Lower leg skin (tissue), 4 donors: ENCODE data around the gene POC1B. TPM values are rescaled to one million over a fixed set of nuclear protein-coding genes. Genes with fewer than 3 reads are reported as not detected.

Experiments
- DNase-seq, 2 donors: peaks; one replicate each; pipeline ENCODE4 v3.0.0-alpha.2; 2019; ENCODE audit warnings: low spot score in 2 of 2
- H3K4me3 ChIP-seq: fragments of 200-600 bp; sonication (generic); 2 replicates; pipeline ENCODE4 v1.5.1; 2017; ENCODE audit warnings: mild to moderate bottlenecking, low read depth; ENCODE audit not compliant: poor library complexity, severe bottlenecking
- CTCF ChIP-seq, 3 donors: fragments of 450-650 bp; IDR thresholded peaks; one replicate each; pipeline ENCODE4 v1.5.1; 2016; ENCODE audit warnings: antibody characterized with exemption in 3 of 3, mild to moderate bottlenecking in 3 of 3, moderate library complexity in 2 of 3
- POLR2A ChIP-seq, 2 donors: fragments of 450-650 bp; IDR thresholded peaks; one replicate each; pipeline ENCODE4 v1.6.1; 2016 to 2017; ENCODE audit warnings: antibody characterized with exemption in 2 of 2, mild to moderate bottlenecking in 1 of 2, moderate library complexity in 1 of 2
- WGBS, 2 donors: methylation state at CpG; one replicate each; pipeline ENCODE4 v1.1.5; 2018; 5-methylcytosine and 5-hydroxymethylcytosine counted together
- intact Hi-C: fragments of 100-400 bp; cut with DNase I; formaldehyde crosslinking; loops from one replicate; pipeline ENCODE4 v1.15.0; 2023; ENCODE audit warnings: low total_unique reads
- total RNA-seq, 4 donors: library from RNA; depleted of rRNA; stranded (reverse); fragments of >200 nt; gene quantifications; one replicate each; pipeline ENCODE4 v1.1.0, GENCODE V29; 2016

Gene POC1B
- total RNA-seq, 4 donors from 2014 or later: 10.5 to 15.9 (median 14.7) TPM

- DNase-seq: no peak
- WGBS, 2 donors: 32 to 35% methylated on average over 21 of the region's 21 CpGs
- intact Hi-C loops: loop anchor here (10.0 kb wide), 2 partner anchors 479 to 509 kb away; no protein-coding TSS in a partner anchor
- peak overlapping the region; percentile 97 for H3K4me3 ChIP-seq
- no peak for TF ChIP-seq CTCF (IDR thresholded peaks at IDR 0.05)
- TF ChIP-seq POLR2A (IDR thresholded peaks at IDR 0.05): no peak
Observed at GRCh38 chr12:89523843-89524540, 1.9 kb downstream of the POC1B start.

- no peak for TF ChIP-seq CTCF (IDR thresholded peaks at IDR 0.05)
- no peak for TF ChIP-seq POLR2A (IDR thresholded peaks at IDR 0.05)
- WGBS, 2 donors: 81 to 88% methylated on average over 8 of the region's 8 CpGs
- no peak for DNase-seq
- no peak overlapping the region for H3K4me3 ChIP-seq
- intact Hi-C loops: loop anchor here (10.0 kb wide), 2 partner anchors 479 to 509 kb away; no protein-coding TSS in a partner anchor
Observed at GRCh38 chr12:89523393-89523792, 2.5 kb downstream of the POC1B start.

GRCh38 chr12:89521364-89522223, 4.3 kb downstream of the POC1B start:
- H3K4me3 ChIP-seq: no peak overlapping the region
- intact Hi-C loops: loop anchor here (10.0 kb wide), 2 partner anchors 477 to 507 kb away; no protein-coding TSS in a partner anchor
- 85% methylated on average over 7 of the region's 7 CpGs for WGBS, 2 donors
- TF ChIP-seq CTCF (IDR thresholded peaks at IDR 0.05) (no peak), POLR2A (IDR thresholded peaks at IDR 0.05) (no peak)
- no peak for DNase-seq

- WGBS, 2 donors: 79 to 93% methylated on average over 3 of the region's 3 CpGs
- DNase-seq: no peak
Observed at GRCh38 chr12:89517720-89518119, 8.1 kb downstream of the POC1B start.

GRCh38 chr12:89516633-89517032, 9.2 kb downstream of the POC1B start:
- no peak for DNase-seq
- no peak overlapping the region for H3K4me3 ChIP-seq
- TF ChIP-seq POLR2A (IDR thresholded peaks at IDR 0.05) (no peak), CTCF (IDR thresholded peaks at IDR 0.05) (no peak)
- intact Hi-C loops: no loop called here
- WGBS, 2 donors: 79 to 89% methylated on average over 4 of the region's 4 CpGs

More at GRCh38 chr12:89517720-89518119, 8.1 kb downstream of the POC1B start:
- no peak overlapping the region for H3K4me3 ChIP-seq
- no peak for TF ChIP-seq CTCF (IDR thresholded peaks at IDR 0.05)
- TF ChIP-seq POLR2A (IDR thresholded peaks at IDR 0.05): no peak
- intact Hi-C loops: no loop called here
